DND-41 (cell line): ENCODE results near the gene ARHGAP5.

Experiments
- CTCF ChIP-seq: IDR thresholded peaks from 2 replicates; pipeline ENCODE4 v1.5.1; 2012; ENCODE audit warnings: borderline replicate concordance, low read length, moderate library complexity, mild to moderate bottlenecking; ENCODE audit not compliant: poor library complexity, severe bottlenecking; ENCODE audit errors: extremely low read depth
- EZH2 ChIP-seq: IDR thresholded peaks from 3 replicates; pipeline ENCODE4 v1.6.1; 2012; ENCODE audit warnings: borderline replicate concordance, low read depth, mild to moderate bottlenecking, moderate library complexity, low read length, inconsistent platforms; ENCODE audit not compliant: severe bottlenecking

GRCh38 chr14:32200368-32201192 is 123.5 kb downstream of the ARHGAP5 start:
- TF ChIP-seq EZH2: no peak
- no peak for TF ChIP-seq CTCF
